NCI-H2171 treated with DMSO at 0.1 percent for 48 hours (cell line): ENCODE data around the gene CASP3.
"Not testable (repeated sequence)": the region's sequence is repeated elsewhere in the genome, so short reads cannot be mapped to it uniquely, and the experiment has no call there.

ENCODE experiments used
- DNase-seq: peaks from one replicate; lab custom pipeline; 2025; lab: John Stamatoyannopoulos, UW

The CASP3 gene

GRCh38 chr4:184596044-184596616 is 53.1 kb downstream of the CASP3 start:
- no peak for DNase-seq

GRCh38 chr4:184595430-184595829 is 53.8 kb downstream of the CASP3 start:
- no peak for DNase-seq

GRCh38 chr4:184593461-184593860 is 55.8 kb downstream of the CASP3 start:
- DNase-seq, result no peak

- DNase-seq, result not testable (repeated sequence)
Measured at GRCh38 chr4:184591747-184592270, 57.4 kb downstream of the CASP3 start.

GRCh38 chr4:184591070-184591677 is 58.1 kb downstream of the CASP3 start:
- no peak for DNase-seq

- DNase-seq, result no peak
Measured at GRCh38 chr4:184590196-184590595, 59.1 kb downstream of the CASP3 start.

GRCh38 chr4:184588893-184589292 is 60.4 kb downstream of the CASP3 start:
- DNase-seq, result no peak

- DNase-seq, result no peak
Measured at GRCh38 chr4:184587701-184588100, 61.5 kb downstream of the CASP3 start.

GRCh38 chr4:184587221-184587620 is 62.0 kb downstream of the CASP3 start:
- no peak for DNase-seq

GRCh38 chr4:184583738-184584502 is 65.3 kb downstream of the CASP3 start:
- peak; percentile 61 for DNase-seq
